ENCODE data around the gene DTD1.

GRCh38 chr20:18585134-18585533, 2.7 kb upstream of the DTD1 start:
- no peak for TF ChIP-seq CTCF (IDR thresholded peaks at IDR 0.05)
- no peak for TF ChIP-seq EP300 (IDR thresholded peaks at IDR 0.05)

Data from gastroesophageal sphincter (tissue), 3 donors.